Skeletal muscle cell (primary cell): ENCODE results near the gene AKR1C4.
"Not testable (repeated sequence)": the region's sequence is repeated elsewhere in the genome, so short reads cannot be mapped to it uniquely, and the experiment has no call there.

Source experiments
- DNase-seq: peaks from one replicate; pipeline ENCODE4 v3.0.0-alpha.2; 2010; ENCODE audit warnings: low read depth
- H3K4me3 ChIP-seq: 2 replicates; pipeline ENCODE4 v1.5.1; 2011; ENCODE audit warnings: low read depth, mild to moderate bottlenecking, control low read depth, low read length, moderate library complexity

AKR1C4 gene

DNA sequence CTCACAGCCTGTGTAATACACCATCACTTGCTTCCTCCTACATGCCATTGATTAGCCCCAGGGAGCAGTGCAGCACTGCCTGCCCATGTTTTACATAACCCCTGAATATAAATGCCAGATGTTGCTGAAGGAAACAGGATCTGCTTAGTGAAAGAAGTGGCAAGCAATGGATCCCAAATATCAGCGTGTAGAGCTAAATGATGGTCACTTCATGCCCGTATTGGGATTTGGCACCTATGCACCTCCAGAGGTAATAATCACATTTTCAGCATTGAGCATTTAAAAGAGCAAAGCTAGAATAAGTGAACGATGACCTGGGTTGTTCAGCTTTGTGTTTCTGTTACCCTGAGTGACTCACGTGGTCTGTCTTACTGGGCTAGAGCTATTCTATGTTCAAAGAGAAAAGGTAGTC is at the start of gene AKR1C4:
AKR1C4 (plus strand) TSS at position 136 of the 412 bp plus-strand sequence; CDS start at position 167, 31 bp downstream.
- no peak for DNase-seq
- no peak within 1 kb of the TSS for H3K4me3 ChIP-seq

DNA sequence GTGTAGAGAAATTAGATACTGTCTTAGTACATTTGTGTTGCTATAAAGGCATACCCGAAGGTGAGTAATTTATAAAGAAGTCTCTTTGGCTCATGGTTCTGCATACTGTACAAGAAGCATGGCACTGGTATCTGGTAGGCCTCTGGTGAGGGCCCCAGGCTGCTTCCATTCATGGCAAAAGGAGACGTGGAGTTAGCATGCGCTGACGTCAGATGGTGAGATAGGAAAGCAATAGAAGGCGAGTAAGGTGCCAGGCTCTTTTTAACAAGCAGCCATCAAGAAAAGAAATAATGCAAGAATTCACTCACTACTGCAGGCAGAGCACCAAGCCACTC is 49.8 kb upstream of the AKR1C4 start:
- no peak for DNase-seq
- no peak overlapping the region for H3K4me3 ChIP-seq

DNA sequence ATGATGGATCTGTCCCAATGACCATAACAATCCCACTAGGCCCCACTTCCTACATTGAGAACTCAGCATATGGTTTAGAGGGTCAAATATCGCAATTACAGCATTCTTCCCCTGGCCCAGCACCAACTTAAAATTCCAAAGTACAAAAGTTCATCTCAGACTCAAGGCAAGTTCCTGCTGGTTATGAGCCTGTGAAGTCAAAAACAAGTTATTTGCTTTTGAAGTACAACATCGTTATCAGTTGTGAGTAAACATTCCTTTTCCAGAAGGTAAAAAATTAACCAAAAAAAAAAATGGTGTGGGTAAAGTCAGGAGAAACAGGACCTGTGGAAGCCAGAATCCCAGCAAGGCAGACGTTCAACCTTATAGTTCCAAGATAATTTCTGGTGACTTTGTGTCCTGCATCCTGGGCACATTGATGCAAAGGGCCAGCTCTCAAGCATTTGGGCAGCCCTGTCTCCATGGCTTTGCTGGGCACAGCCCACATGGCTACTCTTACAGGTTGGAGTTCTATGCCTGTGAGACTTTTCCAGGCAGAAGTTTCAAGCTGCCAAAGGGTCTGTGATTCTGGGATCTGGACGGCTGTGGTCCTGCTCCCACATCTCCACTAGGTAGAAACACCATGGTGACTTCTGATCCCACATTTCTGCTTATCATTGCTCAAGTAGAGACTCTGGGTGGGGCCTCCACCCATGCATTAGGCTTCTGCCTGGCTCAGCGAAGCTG is 49.2 kb upstream of the AKR1C4 start:
- H3K4me3 ChIP-seq = no peak overlapping the region
- no peak for DNase-seq

DNA sequence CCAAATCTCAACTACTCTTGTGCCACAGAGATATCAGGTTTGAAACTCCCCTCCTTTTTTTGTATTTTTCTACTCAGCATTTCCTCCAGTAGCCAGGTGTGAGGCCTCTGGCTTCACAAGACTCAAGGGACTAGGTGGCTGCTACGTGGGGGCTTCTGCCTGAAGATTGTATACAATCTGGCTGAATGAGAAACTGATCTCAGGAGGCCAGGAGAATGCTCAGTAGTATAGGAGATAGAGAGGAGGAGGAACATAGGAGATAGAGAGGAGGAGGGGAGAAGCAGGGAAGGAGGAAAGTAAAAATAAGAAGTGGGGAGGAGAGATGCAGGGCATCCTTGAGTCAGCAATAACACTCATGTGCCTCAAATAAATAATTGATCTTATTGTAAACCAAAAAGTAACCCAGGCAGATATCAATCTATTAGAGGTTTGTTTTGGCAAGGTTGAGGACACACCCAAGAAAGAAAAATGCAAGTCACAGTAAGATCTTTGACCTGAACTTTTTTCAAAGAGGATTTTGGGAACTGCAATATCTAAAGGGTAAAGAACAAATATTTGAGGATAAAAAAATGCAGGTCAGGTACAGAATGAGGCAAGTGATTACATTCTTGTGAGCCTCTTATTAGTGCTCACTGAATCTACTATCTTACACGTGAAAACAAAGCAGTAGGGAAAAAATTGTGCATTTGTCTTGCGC is 48.5 kb upstream of the AKR1C4 start:
- H3K4me3 ChIP-seq = no peak overlapping the region
- no peak for DNase-seq

DNA sequence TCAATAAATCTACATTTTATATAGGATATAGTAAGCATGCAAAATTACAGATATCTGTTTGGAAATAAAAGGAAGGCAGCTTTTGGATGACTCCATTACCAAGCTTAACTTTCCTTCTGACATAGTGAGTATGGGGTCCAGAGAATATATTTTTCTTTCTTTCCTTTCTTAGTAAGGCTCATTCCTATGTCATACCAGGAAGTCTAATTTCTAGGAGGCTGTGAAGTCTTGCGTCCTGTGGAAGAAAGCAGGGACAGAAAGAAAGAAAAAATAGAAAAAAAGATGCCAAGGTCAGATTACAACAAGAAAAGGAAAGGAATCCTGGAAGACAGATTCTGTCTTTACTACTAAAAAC is 48.0 kb upstream of the AKR1C4 start:
- H3K4me3 ChIP-seq = no peak overlapping the region
- no peak for DNase-seq

DNA sequence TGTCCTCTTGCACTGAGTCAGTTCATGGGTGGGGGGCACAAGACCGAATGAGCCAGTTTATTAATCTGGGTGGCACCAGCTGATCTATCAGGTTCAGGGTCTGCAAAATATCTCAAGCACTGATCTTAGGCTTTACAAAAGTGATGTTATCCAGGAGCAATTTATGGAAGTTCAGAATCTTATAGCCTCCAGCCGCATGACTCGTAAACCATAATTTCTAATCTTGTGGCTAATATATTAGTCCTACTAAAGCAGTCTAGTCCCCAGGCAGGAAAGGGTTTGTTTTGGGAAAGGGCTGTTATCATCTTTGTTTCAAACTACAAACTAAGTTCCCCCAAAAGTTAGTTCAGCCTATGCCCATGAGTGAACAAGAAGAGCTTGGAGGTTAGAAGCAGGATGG is 45.6 kb upstream of the AKR1C4 start:
- H3K4me3 ChIP-seq = no peak overlapping the region
- DNase-seq = no peak

DNA sequence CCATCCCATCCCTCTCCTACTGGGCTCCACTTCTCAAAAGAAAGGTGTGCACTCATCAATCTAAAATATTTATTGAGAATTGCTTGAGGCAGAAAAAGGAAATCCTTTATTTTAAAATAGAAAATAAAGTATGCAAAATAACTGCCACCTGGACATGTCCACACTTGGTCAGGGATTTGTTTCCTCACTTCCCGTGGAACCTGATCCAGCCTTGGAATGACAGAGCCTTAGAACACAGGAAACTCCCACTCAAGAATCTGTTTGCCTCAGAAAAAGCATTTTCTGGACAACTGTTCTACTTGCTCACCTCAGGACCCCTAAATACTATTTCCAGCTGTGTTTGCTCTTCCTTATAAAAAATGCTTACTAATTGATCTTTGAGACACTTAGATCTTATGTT is 40.7 kb upstream of the AKR1C4 start:
- DNase-seq = no peak
- H3K4me3 ChIP-seq = no peak overlapping the region

DNA sequence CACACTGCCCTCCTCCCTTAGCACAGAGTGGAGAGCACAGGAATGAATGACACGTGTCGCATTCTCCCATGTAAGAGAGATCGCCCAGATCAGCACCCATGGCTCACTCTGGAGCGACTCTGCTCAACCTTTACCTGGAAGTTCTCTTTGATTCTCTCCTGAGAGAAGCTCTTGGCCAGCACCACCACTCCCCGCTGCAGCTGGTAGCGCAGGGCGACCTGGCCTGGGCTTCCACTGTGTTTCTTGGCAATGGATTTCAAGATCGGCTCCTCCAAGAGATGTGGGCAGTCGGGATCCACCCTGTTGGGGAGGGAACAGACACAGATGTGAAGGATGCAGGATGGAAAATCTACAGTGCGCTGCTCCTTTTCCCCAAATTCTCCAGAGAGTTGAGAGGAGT is 39.1 kb upstream of the AKR1C4 start:
- DNase-seq = no peak

DNA sequence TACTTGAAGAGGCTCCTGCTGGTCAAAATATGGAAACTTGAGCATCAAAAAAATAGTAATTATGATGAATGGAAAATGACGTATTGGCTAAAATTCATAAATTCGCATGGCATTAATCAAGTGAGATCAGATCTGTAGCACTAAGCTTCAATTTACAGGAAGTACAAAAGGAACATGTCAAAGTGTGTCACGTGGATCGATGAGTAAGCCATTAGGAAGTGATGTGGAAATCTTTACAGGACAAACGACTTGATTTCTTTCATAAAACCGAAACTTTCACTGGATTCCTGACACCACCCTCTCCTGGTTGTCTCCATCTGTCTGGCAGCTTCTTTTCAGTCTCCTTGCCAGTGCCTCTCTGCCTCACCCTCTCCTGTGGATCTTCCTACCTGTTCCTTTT is 37.5 kb upstream of the AKR1C4 start:
- H3K4me3 ChIP-seq = no peak overlapping the region
- DNase-seq = no peak

More for the DNA sequence above, 39.1 kb upstream of the AKR1C4 start:
- no peak overlapping the region for H3K4me3 ChIP-seq

DNA sequence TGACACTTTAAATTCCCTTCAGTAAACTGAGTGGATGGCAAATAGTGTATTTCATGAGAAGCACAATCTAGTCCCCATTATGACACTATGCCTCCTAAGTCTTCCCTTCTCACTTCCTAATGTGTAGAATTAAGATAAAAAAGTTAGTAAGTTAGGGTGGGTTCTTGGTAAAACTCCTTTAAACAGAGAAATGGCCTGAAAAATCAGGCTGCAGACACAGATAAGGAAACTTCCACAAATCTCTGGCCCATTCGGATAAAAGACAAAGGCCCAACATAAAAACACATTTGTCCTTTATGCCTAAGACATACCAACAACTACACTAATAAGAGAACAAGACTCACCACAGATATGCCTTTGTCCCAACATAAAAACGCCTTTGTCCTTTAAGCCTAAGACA is 33.1 kb upstream of the AKR1C4 start:
- no peak for DNase-seq
- no peak overlapping the region for H3K4me3 ChIP-seq

DNA sequence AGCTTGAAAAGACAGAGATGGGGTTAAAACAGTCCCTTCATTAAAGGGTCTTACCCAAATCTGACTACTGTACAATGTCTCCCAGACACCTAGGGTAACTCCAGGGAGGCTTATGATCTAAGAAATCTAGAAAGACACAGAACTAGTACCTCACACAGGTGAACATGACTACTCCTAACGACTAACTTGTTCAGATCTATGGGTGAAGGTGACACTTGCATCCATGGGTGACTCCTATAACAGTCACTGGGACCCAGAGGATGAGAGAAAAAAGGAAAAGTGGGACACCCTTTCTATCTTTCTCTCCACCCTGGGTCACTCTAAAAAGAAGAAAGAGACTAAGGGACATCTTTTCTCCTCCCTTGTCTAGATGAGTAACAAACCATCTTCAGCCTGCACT is 30.9 kb upstream of the AKR1C4 start:
- H3K4me3 ChIP-seq = no peak overlapping the region
- DNase-seq = no peak

DNA sequence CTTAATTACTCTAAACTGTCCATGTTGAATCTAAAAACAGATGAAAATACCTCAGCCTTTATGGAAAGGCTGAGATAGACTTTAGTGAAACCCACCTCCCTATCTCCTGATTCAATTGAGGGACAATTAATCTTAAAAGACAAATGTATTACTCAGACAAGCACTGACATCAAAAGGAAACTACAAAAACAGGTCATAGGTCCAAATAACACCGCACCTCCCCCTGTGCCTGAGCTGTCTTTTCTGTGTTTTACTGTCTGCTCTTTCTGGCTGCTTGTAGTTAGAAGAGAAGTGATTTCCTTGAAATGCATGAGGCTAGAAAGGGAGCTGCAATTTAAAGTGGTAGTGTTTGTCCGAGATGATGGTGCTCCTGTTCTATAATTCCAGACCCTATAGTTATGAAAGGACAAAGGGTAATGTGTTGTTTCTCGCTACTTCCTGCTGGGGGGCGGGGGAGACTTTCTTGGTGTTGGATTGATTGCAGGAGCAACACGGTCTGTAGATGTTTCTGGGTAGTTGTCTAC is 27.7 kb upstream of the AKR1C4 start:
- H3K4me3 ChIP-seq = no peak overlapping the region
- DNase-seq = no peak

DNA sequence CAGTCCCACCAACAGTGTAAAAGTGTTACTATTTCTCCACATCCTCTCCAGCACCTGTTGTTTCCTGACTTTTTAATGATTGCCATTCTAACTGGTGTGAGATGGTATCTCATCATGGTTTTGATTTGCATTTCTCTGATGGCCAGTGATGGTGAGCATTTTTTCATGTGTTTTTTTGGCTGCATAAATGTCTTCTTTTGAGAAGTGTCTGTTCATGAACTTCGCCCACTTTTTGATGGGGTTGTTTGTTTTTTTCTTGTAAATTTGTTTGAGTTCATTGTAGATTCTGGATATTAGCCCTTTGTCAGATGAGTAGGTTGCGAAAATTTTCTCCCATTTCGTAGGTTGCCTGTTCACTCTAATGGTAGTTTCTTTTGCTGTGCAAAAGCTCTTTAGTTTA is 21.1 kb upstream of the AKR1C4 start:
- DNase-seq, H3K4me3 ChIP-seq: not testable (repeated sequence)

DNA sequence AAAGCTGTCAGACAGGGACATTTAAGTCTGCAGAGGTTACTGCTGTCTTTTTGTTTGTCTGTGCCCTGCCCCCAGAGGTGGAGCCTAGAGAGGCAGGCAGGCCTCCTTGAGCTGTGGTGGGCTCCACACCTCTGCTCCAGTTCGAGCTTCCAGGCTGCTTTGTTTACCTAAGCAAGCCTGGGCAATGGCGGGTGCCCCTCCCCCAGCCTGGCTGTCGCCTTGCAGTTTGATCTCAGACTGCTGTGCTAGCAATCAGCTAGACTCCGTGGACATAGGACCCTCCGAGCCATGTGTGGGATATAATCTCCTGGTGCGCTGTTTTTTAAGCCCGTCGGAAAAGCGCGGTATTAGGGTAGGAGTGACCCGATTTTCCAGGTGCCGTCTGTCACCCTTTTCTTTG is 16.1 kb upstream of the AKR1C4 start:
- DNase-seq, H3K4me3 ChIP-seq: not testable (repeated sequence)

DNA sequence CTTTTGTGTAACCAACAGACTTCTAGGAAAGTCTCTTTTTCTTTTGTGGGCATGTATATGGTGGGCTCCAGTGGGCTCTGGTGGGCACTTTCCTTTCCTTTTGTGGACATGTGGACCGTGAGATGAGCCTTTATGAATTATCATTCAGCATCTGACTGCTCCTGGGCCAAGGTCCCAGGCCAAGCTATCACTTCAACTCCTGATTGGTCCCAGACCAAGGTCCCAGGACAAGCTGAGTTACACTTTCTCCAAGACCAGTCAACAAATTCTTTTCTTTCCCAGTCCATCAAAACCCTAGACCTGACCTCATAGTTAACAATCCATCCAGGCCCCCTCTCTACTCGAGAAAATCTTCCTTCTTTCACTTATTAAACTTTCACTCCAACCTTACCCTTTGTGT is 12.7 kb upstream of the AKR1C4 start:
- DNase-seq = no peak
- no peak overlapping the region for H3K4me3 ChIP-seq

DNA sequence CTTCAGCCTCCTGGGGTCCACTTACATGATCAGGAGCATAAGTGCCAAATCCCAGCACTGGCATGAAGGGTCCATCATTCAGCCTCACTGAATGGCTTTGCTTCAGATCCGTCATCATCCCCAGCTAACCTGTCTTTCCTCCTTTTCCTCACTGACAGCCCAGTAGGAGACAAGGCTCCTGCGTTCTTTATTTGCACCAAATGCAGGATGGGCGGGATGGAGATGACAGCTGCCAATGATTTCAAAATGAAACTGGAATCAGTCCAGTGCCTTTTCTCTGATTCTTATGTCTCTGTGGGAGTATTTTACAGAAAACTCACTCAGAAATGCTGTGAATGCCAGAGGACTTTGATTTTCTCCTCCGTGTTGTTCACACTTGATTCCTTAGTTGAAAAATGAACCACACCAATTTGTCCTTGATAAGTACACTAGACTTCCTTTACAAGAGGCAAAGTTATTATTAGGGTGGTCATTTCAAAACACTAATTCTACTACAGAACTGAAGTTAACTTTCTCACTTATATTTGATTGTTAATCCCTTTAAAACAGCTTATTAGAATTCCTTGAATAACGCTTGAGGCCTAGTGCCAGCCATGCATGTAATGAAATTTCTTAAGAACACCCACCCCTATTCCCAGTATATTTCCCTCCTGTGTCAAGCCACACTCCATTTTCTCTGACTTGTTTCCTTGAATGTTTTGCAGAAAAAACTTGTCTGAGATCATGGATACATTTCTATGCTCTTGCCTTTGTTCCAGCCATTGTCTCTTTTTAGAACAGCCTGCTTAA is 11.5 kb upstream of the AKR1C4 start, which contains the start of gene AKR1C8:
AKR1C8 (minus strand) TSS at position 164 of the 789 bp plus-strand sequence; CDS start at position 118, 46 bp downstream.
- DNase-seq = no peak
- H3K4me3 ChIP-seq = no peak within 1 kb of the TSS

DNA sequence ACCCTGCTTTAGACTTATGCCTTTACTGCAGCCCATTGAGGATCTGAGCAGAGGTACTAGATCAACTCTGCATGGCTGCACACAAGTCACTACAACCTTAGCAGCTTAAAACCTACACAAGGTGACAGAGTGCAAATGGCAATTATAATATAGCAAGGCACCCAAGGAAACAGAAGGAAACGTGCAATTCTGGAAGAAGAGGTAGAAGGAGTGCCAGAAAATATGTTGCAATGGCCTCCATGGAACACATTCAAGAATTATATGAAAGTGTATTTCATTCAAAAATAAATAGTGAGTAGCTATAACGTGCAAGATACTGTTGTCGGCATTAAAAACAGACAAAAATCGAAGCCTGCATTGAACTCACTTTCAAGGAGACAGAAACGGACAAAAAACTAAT is 8.8 kb upstream of the AKR1C4 start:
- DNase-seq = no peak
- H3K4me3 ChIP-seq = no peak overlapping the region

DNA sequence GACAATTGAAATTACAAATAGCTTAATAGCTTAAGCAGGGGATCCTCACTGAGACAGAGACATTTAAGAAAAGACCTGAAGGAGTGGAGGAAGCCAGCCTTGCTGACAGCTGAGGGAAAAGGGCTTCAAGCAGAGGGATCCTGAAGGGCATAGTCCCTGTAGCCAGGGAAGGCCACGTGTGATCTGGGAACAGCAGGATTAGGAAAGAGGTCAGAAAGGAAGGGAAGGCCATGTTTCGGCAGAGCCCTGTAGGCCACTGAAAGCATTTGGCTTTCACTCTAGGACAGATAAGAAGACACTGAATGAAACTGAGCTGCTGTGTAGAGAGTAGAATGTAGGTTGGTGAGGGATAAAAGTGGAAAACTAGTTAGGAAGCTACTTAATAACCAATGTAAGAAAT is 8.3 kb upstream of the AKR1C4 start:
- DNase-seq = no peak
- no peak overlapping the region for H3K4me3 ChIP-seq

DNA sequence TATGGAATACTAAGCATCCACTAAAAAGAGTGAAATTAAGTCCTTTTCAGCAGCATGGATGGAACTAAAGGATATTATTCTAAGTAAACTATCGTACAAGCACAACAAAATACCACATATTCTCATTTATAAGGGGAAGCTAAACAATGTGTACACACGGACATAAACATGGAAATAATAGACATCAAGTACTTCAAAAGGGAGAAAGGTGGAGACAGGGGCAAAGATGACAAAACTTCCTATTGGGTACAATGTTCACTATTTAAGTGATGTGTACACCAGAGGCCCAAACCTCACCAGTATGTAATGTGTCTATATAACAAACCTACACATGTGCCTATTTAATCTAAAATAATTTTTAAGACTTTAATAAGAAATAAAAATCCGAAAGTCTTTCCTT is 2.2 kb upstream of the AKR1C4 start:
- no peak overlapping the region for H3K4me3 ChIP-seq
- DNase-seq = no peak

DNA sequence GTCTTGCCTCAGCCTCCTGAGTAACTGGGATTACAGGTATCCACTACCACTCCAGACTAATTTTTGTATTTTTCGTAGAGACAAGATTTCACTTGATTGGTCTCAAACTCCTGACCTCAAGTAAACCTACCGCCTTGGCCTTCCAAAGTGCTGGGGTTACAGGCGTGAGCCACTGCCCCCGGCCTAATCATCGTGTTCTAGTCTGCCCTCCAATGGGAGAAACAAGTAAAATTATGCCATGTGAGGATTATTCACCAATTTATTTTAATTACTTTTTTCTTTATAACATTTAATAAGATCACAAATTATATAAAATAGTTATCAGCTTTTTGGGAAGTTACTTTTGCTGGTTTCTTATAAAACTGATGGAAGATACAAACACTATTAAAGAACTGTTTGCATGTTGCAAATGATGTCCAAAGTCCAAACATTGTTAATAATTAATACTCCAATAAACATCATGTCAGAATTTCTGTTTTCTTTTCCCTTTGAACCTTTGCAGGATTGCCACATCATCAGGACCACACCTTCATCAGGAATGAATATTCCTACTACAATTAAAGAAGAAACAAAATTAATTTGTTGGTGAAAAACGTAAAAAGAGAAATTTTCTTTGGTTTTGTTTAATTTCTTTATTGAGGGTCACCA is 786 bp upstream of the AKR1C4 start:
- no peak for DNase-seq
- H3K4me3 ChIP-seq = no peak overlapping the region
